Measurements from ENCODE around the gene TMEM98.
"Not testable (repeated sequence)": the region's sequence is repeated elsewhere in the genome, so short reads cannot be mapped to it uniquely, and the experiment has no call there.

TMEM98 gene

GRCh38 chr17:32927724-32928585 lies at the start of gene TMEM98:
TMEM98 (plus strand) TSS chr17:32928153; CDS start chr17:32931529, 3,376 bp downstream.
- DNase-seq, result no peak

- no peak for DNase-seq
Observed at GRCh38 chr17:32878211-32878610, 49.7 kb upstream of the TMEM98 start.

- DNase-seq, result no peak
Observed at GRCh38 chr17:32879134-32879533, 48.8 kb upstream of the TMEM98 start.

GRCh38 chr17:32880671-32881453 lies 47.1 kb upstream of the TMEM98 start:
- DNase-seq, result no peak

- DNase-seq, result no peak
Observed at GRCh38 chr17:32882029-32882428, 45.9 kb upstream of the TMEM98 start.

- no peak for DNase-seq
Observed at GRCh38 chr17:32882734-32883133, 45.2 kb upstream of the TMEM98 start.

- not testable (repeated sequence) for DNase-seq
Observed at GRCh38 chr17:32886951-32887350, 41.0 kb upstream of the TMEM98 start.

GRCh38 chr17:32887410-32887809 lies 40.5 kb upstream of the TMEM98 start:
- not testable (repeated sequence) for DNase-seq

- no peak for DNase-seq
Observed at GRCh38 chr17:32894245-32894644, 33.7 kb upstream of the TMEM98 start.

- DNase-seq, result no peak
Observed at GRCh38 chr17:32896647-32897258, 31.2 kb upstream of the TMEM98 start.

GRCh38 chr17:32899236-32900013 lies 28.5 kb upstream of the TMEM98 start:
- DNase-seq, result no peak

- no peak for DNase-seq
Observed at GRCh38 chr17:32901743-32902142, 26.2 kb upstream of the TMEM98 start.

GRCh38 chr17:32903774-32904673 lies 23.9 kb upstream of the TMEM98 start:
- no peak for DNase-seq

GRCh38 chr17:32904891-32905290 lies 23.1 kb upstream of the TMEM98 start:
- DNase-seq, result no peak

GRCh38 chr17:32907583-32907982 lies 20.4 kb upstream of the TMEM98 start:
- DNase-seq, result no peak

GRCh38 chr17:32909787-32910369 lies 18.1 kb upstream of the TMEM98 start:
- peak; percentile 63 for DNase-seq

GRCh38 chr17:32910769-32911168 lies 17.2 kb upstream of the TMEM98 start:
- DNase-seq, result no peak

GRCh38 chr17:32912218-32912897 lies 15.6 kb upstream of the TMEM98 start:
- DNase-seq, result peak; percentile 11

GRCh38 chr17:32913593-32913992 lies 14.4 kb upstream of the TMEM98 start:
- no peak for DNase-seq

GRCh38 chr17:32914181-32914580 lies 13.8 kb upstream of the TMEM98 start:
- no peak for DNase-seq

GRCh38 chr17:32915245-32915644 lies 12.7 kb upstream of the TMEM98 start:
- DNase-seq, result no peak

All from RPMI8226 (cell line).